NCI-H2081 (cell line): Measurements from ENCODE around the gene ERFL.
"Not testable (repeated sequence)": the region's sequence is repeated elsewhere in the genome, so short reads cannot be mapped to it uniquely, and the experiment has no call there.

Experiments
- DNase-seq, 2 experiments: peaks; one replicate each; lab custom pipeline; 2025; lab: John Stamatoyannopoulos, UW

ERFL gene

GRCh38 chr19:41926763-41927496 is 1.3 kb downstream of the ERFL start:
- no peak for DNase-seq

- no peak for DNase-seq
These were observed 2.1 kb downstream of the ERFL start for GRCh38 chr19:41926028-41926762.

GRCh38 chr19:41925208-41926003 is 2.8 kb downstream of the ERFL start:
- no peak for DNase-seq

GRCh38 chr19:41924151-41925145 is 3.8 kb downstream of the ERFL start:
- no peak for DNase-seq

GRCh38 chr19:41923045-41923788 is 5.0 kb downstream of the ERFL start:
- no peak for DNase-seq

- DNase-seq: no peak
These were observed 5.7 kb downstream of the ERFL start for GRCh38 chr19:41922585-41922984.

- no peak for DNase-seq
These were observed 6.4 kb downstream of the ERFL start for GRCh38 chr19:41921577-41922576.

- no peak for DNase-seq
These were observed 7.2 kb downstream of the ERFL start for GRCh38 chr19:41920882-41921576.

GRCh38 chr19:41919948-41920712 is 8.1 kb downstream of the ERFL start:
- DNase-seq: no peak

GRCh38 chr19:41918653-41919244 is 9.5 kb downstream of the ERFL start:
- no peak for DNase-seq

- DNase-seq: no peak
These were observed 10.2 kb downstream of the ERFL start for GRCh38 chr19:41918095-41918494.

- no peak for DNase-seq
These were observed 10.6 kb downstream of the ERFL start for GRCh38 chr19:41917676-41918075.

- no peak for DNase-seq
These were observed 12.4 kb downstream of the ERFL start for GRCh38 chr19:41915776-41916414.

GRCh38 chr19:41915021-41915775 is 13.1 kb downstream of the ERFL start:
- no peak for DNase-seq

- DNase-seq: not testable (repeated sequence)
These were observed 13.8 kb downstream of the ERFL start for GRCh38 chr19:41914424-41914834.
